22Rv1 (cell line): ENCODE results near the gene TENT5A.

Experiments
- CTCF ChIP-seq: fragments of 450-650 bp; IDR thresholded peaks from 2 replicates; pipeline ENCODE4 v1.5.1; 2017; ENCODE audit warnings: mild to moderate bottlenecking
- ZFX ChIP-seq: fragments of 450-650 bp; IDR thresholded peaks from 2 replicates; pipeline ENCODE4 v1.6.1; 2017; ENCODE audit warnings: antibody characterized with exemption, borderline replicate concordance

- TF ChIP-seq CTCF (no peak), ZFX (no peak)
Observed at GRCh38 chr6:81752921-81753710, 635 bp upstream of the TENT5A start.
